NCI-H2107 (cell line): ENCODE measurements around the gene NRP2.

Source experiments
- DNase-seq: peaks from one replicate; lab custom pipeline; 2025; lab: John Stamatoyannopoulos, UW

Gene NRP2

DNA sequence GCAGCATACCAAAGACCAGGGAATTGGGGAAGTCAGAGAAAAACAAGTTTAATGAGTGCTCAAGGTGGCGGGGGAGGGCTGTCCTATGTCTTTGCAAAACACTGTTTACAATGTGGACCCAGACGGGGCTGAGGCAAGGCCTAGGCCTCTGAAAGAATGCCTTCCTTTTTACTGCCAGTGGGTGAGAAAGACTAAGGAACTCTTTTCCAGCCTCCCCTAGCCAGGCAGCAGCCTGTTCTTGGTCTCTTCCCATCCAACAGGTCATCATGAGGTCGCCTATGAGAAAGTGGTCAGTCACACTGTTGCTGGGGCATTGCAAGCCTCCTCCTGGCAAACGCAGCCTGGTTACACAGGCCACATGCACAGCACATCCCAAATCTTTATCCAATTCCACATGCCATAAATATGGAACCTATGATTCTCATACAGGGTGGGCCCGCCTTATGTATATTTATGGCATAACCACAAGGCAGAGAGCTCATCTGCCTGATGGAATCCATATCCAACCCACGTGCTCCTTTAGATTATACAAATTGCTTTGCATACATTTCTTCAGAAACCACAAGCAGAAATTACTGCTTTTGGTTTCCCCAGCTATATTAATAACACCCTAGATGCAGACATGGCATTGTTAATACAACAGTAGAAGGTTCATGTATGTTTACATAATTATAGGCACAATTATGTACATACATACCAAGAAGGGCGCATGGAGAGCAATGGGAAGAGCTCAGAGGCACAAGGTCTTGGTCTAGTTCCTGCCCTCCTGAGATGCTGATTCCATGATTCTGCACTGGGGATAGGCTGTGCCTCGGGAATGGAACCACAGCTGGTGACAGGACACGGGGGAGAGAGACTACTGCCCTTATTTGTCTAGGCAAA is 48.6 kb downstream of the NRP2 start:
- no peak for DNase-seq

DNA sequence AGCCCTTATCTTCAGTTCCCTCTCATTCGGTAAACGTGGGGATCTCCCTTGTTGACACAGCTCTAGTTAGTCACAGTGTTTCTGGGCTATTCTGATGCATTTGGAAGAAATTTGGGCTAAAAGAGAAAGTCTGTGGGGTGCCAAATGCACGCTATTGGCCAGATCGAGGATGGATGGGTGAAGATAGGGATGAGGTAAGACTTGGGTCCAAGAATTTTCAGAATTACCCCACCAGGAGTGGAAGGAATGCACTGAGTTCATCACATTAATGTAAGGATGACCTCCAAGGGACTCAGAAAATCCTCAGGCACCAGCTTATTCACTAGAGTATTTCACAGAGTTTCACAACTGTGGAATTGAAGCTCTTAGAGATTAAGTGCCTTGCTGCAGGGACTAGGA is 49.3 kb downstream of the NRP2 start:
- DNase-seq = no peak

DNA sequence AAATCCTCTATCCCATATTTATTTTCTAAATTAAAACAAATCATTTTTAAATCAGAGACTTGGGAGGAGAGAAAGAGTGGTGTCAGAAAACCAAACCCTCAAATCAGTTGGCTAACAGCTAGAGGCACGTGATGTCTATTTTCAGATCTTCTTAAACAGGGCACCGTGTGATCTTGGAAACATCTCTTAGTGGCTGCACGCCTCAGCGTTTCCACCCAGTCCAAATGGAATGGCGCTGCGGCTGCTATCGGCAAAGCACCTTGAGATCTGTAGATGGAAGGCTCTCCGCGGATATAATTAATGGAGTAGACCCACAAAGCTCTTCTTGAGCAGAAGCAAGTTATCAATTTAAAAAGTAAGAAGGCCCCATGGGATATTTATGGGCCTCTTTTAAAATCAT is 50.0 kb downstream of the NRP2 start:
- DNase-seq = no peak

DNA sequence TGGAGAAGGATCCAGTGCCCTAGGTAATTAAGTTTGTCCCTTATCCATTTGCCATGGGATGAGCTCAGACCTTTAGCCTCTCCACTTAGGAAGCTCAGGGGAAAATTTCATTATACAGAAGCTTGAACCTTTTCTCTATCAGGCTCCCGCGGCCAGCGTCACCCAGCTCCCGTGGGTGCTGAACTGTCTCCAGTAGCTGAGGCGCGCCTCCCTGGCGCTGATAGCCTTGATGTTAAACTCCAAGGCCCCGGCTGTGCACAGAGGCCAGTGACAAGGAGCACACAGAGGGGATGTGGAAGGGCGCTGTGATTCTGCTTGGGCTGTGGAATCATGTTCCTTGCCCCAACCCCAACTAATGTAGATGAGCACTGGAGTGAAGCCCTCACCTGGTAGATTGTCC is 50.8 kb downstream of the NRP2 start:
- no peak for DNase-seq

DNA sequence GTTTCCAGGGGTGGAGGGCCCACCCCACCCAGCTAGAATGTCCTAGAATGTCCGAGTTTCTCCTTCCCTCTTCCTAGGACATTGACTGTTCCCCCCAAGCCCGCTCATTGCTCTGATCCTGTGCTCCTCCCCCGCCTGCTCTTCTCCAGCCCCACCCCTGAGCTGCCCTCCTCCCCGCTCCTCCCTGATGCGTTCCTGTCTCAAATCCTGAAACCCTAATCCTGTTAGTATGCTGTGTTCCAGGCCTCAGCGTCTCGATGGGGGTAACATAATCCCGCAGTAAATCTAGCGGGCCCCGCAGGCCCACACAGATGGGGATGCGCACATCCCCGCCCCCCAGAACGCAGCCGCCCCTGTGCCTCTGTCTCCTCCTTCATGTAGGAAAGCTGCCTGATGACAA is 51.3 kb downstream of the NRP2 start:
- DNase-seq = no peak

DNA sequence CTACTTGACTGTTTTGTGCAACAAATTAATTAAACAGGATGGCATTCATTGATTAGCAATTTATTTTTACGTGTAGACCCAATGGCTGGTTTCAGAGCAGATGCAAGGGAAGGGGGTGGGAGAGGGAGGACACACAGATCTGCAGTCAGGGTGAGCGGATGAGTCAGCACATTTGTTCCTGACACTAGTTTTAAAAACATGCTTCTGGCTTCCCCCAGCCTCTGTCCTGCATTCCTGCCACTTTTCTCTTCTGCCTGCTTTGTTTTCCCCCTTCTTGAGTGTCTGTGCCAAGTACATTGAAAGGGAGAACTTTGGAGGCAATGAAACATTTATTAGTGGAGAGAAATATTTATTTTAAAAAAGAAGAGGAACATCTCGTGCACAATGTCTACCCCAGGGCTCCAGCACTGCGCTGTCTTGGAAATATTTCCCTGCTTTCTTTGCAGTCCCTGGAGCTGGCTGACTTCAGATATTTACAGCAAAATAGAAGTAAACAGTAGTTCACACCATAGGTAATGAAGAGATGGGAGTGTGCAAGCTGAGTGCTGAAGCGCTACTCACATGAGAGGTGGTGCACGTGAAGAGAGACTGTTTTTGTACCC is 52.2 kb downstream of the NRP2 start:
- no peak for DNase-seq

DNA sequence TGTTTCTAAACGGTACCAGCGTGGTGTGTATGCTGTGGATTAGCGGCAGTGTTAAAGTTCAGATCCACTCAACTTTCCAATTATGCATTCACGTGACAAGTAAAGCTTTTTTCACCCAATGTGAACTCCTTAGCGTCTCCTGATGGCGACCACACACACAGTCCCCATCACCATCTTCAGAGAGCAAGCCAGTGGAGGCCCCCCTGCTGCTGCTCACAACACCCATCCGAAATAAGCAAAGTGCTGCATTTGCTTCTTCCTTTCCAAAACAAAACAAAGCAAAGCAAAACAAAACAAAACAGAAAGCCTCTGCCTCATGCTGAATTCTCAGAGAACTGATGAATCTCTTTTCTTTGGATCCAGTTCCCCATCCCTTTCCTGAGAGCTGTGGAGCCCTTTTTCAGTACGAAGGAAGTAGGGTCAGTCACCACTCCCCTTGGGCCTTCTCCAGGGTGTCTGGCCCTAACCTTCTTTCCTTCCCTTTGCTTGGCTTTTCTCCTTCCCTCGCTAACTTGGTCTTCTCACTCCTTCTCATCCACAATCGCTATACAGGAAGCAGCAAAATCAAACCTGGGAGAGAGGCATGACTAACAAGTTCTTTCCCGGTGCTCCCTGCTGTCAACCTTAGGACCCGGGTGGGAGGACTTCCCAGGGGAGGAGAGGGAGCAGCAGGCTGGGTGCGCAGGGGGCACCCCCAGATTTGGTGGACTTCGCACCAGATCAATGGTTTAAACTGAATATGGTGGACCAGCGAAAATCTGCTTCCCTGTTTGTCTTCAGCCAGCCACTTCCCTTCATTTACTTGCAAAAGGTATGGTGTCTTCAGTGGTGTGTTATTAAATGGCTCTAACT is 56.0 kb downstream of the NRP2 start:
- DNase-seq = no peak

DNA sequence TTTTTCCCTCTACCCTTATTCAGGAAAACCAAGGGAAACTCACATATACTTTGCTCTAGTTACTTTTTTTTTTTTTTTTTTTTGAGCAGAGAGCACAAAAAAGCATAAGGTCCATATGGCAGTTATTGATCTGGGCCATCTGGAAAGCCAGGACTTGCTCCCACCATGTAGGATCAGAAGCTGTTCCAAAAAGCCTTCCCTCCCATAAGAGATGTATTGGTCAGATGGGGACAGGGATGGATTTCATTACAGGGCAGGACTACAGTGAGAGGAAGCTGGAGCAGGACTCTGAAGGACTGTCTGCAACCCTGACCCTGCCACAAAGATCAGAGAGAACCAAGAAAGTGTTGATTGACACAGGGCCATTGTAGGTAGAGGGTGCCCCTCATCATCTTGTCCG is 57.3 kb downstream of the NRP2 start:
- no peak for DNase-seq

DNA sequence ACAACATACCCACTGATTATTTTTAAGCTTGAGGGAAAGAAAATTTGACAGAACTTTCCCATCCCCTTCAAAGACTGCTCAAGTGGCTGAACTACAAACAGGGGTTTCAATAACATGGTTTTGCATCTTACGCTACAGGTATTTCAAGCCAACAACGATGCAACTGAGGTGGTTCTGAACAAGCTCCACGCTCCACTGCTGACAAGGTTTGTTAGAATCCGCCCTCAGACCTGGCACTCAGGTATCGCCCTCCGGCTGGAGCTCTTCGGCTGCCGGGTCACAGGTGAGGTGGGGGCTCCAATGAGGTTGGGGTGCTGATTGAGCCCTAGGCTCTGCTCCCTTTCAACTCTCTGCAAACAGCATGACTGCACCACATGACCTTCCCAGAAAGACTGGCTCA is 58.1 kb downstream of the NRP2 start:
- DNase-seq = no peak

DNA sequence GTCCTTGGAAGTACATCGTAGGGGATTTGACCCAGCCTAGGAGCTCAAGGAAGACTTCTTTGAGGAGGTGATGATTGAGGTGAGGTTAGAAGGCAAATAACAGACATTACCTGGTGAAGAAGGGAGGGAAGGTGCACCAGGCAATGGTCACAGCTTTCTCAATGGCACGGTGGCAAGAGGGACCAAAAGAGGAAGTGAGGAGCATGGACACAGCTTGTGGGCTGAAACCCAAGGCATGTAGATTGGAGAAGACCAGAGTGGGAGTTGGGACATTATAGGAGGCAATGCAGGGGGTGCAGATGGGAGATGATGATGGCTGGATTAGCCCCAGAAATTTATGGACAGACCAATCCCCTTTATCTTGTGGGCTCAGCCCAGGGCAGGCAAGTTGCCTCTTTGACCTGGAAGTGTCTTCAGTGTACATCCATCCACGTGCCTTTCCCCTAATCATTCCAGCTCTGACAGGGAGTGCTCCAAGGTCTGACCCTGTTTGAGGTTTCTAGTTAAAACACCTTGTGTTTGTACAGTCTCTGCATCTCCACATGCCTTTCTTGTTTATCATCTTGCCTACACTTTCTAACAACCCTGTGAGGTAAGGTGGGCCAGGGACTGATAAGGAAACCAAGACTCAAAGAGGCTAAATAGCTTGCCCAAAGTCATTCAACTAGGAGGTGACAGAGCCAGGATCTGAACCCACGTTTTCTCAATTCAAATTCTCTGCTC is 59.1 kb downstream of the NRP2 start:
- DNase-seq = no peak

DNA sequence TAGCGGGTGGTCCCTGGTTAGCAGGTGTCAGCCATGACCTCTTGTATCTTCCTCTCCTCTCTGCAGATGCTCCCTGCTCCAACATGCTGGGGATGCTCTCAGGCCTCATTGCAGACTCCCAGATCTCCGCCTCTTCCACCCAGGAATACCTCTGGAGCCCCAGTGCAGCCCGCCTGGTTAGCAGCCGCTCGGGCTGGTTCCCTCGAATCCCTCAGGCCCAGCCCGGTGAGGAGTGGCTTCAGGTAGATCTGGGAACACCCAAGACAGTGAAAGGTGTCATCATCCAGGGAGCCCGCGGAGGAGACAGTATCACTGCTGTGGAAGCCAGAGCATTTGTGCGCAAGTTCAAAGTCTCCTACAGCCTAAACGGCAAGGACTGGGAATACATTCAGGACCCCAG is 60.8 kb downstream of the NRP2 start:
- no peak for DNase-seq

DNA sequence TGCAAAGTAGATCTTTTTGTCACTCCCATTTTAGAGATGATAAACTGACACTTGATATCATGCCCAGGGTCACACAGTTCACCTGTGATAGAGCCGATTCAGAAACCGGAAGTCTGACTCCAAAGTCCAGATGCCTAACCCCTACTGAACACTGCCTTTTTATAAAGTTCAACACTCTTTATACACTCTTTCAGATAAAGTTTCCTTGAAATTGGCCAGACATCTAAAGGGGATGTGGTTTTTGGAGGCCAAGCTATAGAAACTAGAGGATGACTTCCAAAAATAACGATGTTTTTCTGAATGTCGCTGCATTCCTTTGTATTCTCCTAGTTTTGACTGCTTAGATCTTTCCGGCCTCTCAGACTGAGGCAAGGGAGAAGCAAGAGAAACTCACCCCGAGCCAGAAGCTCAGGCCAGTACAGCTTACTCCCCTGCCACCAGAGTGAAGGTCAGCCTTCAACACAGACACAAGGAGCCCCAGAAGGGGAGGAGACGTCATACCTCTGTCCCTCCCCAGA is 61.8 kb downstream of the NRP2 start:
- DNase-seq = no peak

DNA sequence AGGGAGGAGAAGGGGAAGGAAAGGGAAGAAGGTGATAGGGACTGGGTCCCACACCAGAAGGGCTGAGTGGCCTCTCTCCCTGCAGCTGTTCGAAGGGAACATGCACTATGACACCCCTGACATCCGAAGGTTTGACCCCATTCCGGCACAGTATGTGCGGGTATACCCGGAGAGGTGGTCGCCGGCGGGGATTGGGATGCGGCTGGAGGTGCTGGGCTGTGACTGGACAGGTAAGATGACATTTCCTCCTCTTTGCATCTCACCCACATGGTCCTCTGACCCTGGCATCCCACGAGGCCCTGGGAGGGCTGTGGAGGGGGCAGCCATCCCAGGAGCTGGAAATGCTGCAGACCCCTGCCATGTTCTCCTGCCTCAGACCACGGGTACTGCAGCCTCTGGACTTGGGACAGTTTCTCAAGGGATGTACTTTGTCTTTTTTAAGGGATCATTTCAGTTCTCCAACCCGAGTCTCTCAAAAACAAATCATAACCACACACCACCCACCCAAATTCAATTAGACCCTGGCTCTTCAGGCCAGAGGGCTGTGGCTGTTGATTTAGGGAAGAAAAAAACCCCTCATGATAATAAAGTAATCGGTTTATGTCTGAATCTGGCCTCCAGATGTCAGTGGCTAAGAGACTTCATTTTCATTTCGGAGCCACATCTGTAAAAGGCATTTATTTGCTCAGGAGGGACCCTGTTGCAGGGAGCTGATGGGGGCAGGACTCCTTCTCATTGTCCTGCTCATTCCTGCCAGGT is 63.5 kb downstream of the NRP2 start:
- DNase-seq = no peak

DNA sequence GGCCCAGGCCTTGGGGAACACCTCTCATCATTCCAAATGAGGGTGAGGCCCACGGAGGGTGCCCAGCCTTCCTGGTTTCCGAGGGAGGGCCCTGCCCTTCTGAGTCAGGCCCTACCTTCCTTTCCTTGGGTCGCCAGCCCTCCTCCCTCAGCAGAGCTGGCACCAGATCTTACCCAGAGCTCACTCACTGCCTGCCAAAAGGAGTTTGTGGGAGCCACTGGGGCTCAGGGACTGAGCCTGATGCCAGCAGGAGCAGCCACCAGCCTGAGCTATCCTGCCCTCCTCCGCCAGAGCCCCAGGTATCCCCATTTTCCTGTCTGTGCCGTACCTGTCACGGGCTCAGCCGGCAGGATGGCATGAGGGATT is 64.1 kb downstream of the NRP2 start:
- DNase-seq = no peak

DNA sequence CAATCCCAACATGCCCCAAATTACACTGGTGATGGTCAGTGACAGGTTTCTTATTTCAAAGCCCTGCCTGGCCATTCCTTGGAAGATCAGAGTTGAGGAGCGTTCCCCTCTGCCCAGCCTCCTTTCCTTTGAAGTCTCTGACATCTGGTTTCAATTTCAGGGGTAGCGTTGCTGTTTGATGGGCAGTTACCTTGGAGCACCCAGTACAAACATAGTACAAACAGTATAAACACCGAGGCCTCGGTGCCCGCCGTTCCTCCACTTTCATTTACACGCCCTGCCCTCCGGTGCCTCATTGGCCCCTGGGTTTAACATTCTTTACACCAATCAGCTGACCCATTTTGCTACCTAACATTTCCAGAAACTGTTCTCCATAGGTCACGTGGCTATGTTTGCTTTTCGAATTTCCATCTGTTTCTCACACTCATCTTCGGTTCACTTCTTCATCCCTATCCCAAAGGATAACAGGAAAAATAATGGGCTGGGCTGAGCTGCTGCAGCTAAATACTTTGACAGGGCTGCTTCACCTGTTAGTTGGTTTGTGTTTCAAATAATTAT is 65.6 kb downstream of the NRP2 start:
- no peak for DNase-seq

DNA sequence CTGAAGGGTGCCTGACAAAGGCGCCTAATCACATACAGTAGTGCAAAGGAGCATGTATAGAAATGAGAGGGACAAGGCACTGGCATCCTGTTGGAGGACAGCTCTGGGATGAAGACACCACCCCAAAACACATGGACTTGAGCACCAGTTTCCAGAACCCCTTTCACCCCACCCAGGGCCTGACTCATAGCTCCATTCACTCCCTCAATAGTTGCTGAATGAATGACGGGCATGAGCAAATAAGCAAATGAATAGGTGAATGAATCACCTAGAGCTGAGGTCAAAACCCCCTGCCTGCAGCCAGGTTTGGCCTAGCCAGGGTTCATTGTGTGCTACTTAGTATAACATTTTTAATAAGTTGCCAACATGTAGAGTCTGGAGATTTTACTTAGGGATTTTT is 66.3 kb downstream of the NRP2 start:
- DNase-seq = no peak

DNA sequence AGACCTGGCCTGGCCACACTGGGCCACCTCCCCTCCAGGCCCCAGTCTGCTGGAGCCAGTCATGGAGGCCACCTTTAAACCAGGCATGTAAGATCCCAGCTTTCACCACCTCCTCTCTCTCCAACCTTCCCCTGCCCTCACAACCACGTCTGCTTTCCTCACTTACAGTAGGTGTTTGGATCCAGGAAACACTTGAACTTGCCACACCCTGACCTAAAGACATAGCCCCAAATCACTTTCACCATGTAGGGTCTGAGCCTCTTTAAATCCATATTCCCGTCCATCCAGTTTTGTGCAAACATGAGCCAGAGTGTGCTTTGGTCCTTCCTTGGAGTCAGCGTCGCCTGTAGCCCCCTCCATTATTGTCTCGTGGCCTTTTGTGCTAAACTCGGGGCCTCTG is 66.8 kb downstream of the NRP2 start:
- no peak for DNase-seq

DNA sequence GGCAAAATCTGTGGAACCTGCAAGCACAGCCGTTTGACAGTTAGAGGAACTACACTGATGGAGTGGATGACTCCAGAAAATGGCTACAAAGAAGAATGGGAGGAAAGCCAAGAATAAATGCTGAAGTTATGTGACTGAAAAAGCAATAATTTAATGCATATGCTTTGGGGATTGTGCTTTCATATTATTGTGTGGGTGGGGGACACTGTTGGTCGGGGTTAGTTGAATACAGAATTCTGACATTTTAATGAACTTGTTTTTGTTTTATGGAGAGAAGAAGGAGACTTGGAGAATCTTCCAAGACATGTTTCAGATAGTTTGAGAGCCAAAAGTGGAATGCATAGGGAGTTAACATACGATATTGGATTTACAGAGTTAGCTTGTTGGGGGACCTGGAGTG is 68.5 kb downstream of the NRP2 start:
- no peak for DNase-seq

DNA sequence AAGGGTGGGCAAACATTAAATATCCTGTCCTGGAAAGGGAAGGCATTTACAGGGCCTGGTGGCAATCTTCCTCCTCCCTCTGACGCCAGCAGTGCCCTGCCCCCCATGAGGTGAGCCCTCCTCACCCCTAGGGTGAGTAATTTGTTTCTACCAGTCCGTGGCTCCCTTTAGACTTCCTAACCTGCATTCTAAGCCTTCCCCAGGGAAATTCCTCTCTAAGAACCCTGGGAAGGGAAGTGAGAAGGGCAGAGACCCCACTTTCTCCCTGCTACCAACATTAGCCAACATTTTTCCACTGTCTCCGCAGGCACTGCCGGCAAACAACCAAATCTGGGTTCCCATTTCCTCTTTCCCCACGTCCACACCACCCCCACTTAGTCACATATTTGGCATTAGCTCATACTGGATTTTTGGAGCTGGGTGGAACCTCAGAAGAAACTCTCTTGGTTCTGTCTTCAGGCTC is 69.3 kb downstream of the NRP2 start:
- DNase-seq = no peak

DNA sequence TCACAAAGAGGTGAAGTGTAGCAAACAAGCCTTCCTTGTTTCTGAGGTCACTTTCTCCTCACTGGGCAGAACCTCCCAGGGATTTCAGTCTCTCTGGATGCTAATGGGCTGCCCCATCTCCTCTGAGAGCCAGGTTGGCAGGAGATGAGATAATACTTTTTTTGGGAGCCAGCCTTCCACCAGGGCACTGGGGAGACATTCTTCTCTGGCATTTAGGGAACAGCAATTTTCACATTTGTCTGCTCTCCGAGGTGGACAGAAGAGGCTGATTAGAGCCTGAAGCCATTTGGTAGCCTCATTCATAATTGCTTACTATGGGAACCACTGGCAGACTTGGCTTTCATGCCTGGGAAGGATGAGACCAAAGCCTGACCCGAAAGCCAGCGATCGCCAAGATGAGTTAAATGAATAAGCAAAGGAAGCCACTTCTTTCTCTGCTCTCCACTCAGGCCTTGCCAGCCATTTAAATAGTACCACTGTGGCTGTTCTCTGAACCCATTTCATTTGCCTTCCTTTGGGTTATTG is 70.1 kb downstream of the NRP2 start:
- DNase-seq = no peak

DNA sequence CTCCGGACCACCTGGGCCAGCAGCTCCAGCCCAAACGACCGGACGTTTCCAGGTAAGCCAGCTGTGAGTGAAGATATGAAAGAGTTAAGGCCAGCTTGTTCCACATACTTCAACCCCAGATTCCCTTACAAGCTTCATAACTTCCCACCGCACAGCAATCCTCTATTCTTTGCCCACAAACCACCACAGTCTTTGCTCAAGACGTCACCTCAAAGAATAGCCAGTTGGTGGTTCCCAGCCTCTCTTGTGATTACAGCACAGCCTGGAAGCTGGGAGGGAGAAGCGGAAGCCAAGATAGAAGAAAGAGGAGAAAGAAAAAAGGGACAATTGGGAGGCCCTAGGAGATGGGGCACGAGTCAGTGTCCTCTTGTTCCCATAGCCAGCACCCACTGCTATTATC is 70.6 kb downstream of the NRP2 start:
- no peak for DNase-seq
